8988T (cell line): ENCODE measurements around the gene MSI2.

Experiments used
- DNase-seq: peaks from one replicate; pipeline ENCODE4 v3.0.0; 2011

Gene MSI2

GRCh38 chr17:57271821-57272220, 15.5 kb downstream of the MSI2 start:
- no peak for DNase-seq

GRCh38 chr17:57273490-57273889, 17.2 kb downstream of the MSI2 start:
- DNase-seq = no peak

GRCh38 chr17:57274162-57274561, 17.8 kb downstream of the MSI2 start:
- no peak for DNase-seq

GRCh38 chr17:57275071-57275764, 18.9 kb downstream of the MSI2 start:
- no peak for DNase-seq

GRCh38 chr17:57276621-57277020, 20.3 kb downstream of the MSI2 start:
- DNase-seq = no peak

GRCh38 chr17:57277923-57278604, 21.7 kb downstream of the MSI2 start:
- DNase-seq = no peak

GRCh38 chr17:57278740-57279387, 22.5 kb downstream of the MSI2 start:
- DNase-seq = no peak

- DNase-seq = no peak
Observed at GRCh38 chr17:57279432-57279831, 23.1 kb downstream of the MSI2 start.

- DNase-seq = no peak
Observed at GRCh38 chr17:57281887-57282286, 25.6 kb downstream of the MSI2 start.

- no peak for DNase-seq
Observed at GRCh38 chr17:57282296-57282695, 26.0 kb downstream of the MSI2 start.

- no peak for DNase-seq
Observed at GRCh38 chr17:57283203-57283971, 27.1 kb downstream of the MSI2 start.

GRCh38 chr17:57284583-57284982, 28.3 kb downstream of the MSI2 start:
- DNase-seq = no peak

- no peak for DNase-seq
Observed at GRCh38 chr17:57284984-57285646, 28.8 kb downstream of the MSI2 start.

- DNase-seq = no peak
Observed at GRCh38 chr17:57285701-57286100, 29.4 kb downstream of the MSI2 start.

GRCh38 chr17:57286399-57287105, 30.2 kb downstream of the MSI2 start:
- no peak for DNase-seq

GRCh38 chr17:57288040-57288772, 31.9 kb downstream of the MSI2 start:
- DNase-seq = no peak

- no peak for DNase-seq
Observed at GRCh38 chr17:57288773-57289121, 32.4 kb downstream of the MSI2 start.

- no peak for DNase-seq
Observed at GRCh38 chr17:57289130-57289529, 32.8 kb downstream of the MSI2 start.

- DNase-seq = no peak
Observed at GRCh38 chr17:57289613-57290012, 33.3 kb downstream of the MSI2 start.

GRCh38 chr17:57290981-57291380, 34.7 kb downstream of the MSI2 start:
- no peak for DNase-seq

GRCh38 chr17:57292091-57292490, 35.8 kb downstream of the MSI2 start:
- no peak for DNase-seq

- DNase-seq = peak; percentile 58
Observed at GRCh38 chr17:57293077-57293476, 36.8 kb downstream of the MSI2 start.
